Muscle layer of duodenum (tissue), 2 donors: Measurements from ENCODE around the gene GALNT15.

Experiments used
- H3K27ac ChIP-seq: one replicate; pipeline ENCODE4 v1.7.0; 2013; ENCODE audit warnings: mild to moderate bottlenecking, low read length
- H3K27me3 ChIP-seq: one replicate; pipeline ENCODE4 v1.7.0; 2013; ENCODE audit warnings: low read depth, mild to moderate bottlenecking, control low read depth, low read length
- H3K36me3 ChIP-seq, 2 donors: one replicate each; pipeline ENCODE4 v1.7.0; 2013; ENCODE audit warnings: low read length in 2 of 2, control low read depth in 1 of 2, mild to moderate bottlenecking in 1 of 2; ENCODE audit not compliant: insufficient read depth in 2 of 2, control insufficient read depth in 1 of 2
- H3K4me1 ChIP-seq, 2 donors: one replicate each; pipeline ENCODE4 v1.7.0; 2013; ENCODE audit warnings: low read length in 2 of 2, mild to moderate bottlenecking in 2 of 2, control low read depth in 1 of 2, moderate library complexity in 1 of 2; ENCODE audit not compliant: insufficient read depth in 2 of 2, control insufficient read depth in 1 of 2
- H3K4me3 ChIP-seq, 2 donors: one replicate each; pipeline ENCODE4 v1.7.0; 2013; ENCODE audit warnings: low read length in 2 of 2, low read depth in 1 of 2, mild to moderate bottlenecking in 1 of 2
- H3K9me3 ChIP-seq, 2 donors: one replicate each; pipeline ENCODE4 v1.7.0; 2013; ENCODE audit warnings: low read length in 2 of 2, control low read depth in 1 of 2, mild to moderate bottlenecking in 1 of 2; ENCODE audit not compliant: control insufficient read depth in 1 of 2
- donor health status: healthy.

The GALNT15 gene

GRCh38 chr3:16247282-16248061 is 73.0 kb downstream of the GALNT15 start:
- Histone ChIP-seq H3K27ac (no peak overlapping the region), H3K27me3 (no peaks in the 10 kb centered on the region), H3K4me3 (no peak overlapping the region), H3K9me3 (no peaks in the 10 kb centered on the region), H3K4me1 (no peaks in the 10 kb centered on the region), H3K36me3 (no peaks in the 10 kb centered on the region)

DNA sequence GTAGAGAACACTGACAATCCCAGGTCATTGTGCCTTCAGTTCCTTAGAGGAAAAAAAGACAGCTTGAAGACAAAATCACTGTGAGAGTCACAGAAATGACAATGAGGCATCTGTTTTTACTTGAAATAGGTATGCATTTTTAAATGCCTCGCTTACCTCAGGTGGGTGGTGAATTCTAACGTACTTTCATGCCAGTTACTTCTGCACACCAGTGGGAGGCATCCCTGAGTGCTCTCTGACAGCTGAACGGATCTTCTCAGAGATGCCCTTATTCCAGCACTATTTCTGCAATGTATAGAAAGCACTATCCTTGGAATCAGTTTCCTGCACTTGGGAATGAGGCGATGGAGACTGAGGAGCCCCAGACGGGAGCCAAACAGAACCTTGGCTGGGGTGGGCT is 74.1 kb downstream of the GALNT15 start:
- no peaks in the 10 kb centered on the region for H3K36me3 ChIP-seq
- H3K9me3 ChIP-seq = no peaks in the 10 kb centered on the region
- H3K4me1 ChIP-seq = no peaks in the 10 kb centered on the region
- H3K4me3 ChIP-seq = no peak overlapping the region
- no peaks in the 10 kb centered on the region for H3K27me3 ChIP-seq
- no peak overlapping the region for H3K27ac ChIP-seq

DNA sequence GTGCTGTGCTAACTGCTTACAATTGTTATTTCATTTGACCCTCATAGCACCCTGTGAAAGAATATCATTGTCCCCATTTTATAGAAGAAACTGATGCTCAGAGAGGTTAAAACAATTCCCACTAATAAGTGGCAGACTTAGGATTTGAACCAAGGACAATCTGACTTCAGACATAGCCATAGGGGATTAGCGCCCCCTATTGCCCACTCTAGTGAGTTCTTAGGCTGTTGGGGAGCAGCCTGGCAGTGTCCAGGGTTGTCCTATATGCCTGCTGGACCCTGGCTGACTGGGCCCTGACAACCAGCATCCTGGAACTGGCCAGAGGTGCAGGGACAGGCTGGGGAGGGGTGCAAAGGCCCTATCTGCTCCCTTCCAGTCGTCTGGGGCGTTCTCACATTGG is 74.9 kb downstream of the GALNT15 start:
- Histone ChIP-seq H3K4me3 (no peak overlapping the region), H3K36me3 (no peaks in the 10 kb centered on the region), H3K4me1 (no peaks in the 10 kb centered on the region), H3K27me3 (no peaks in the 10 kb centered on the region), H3K9me3 (no peaks in the 10 kb centered on the region), H3K27ac (no peak overlapping the region)

DNA sequence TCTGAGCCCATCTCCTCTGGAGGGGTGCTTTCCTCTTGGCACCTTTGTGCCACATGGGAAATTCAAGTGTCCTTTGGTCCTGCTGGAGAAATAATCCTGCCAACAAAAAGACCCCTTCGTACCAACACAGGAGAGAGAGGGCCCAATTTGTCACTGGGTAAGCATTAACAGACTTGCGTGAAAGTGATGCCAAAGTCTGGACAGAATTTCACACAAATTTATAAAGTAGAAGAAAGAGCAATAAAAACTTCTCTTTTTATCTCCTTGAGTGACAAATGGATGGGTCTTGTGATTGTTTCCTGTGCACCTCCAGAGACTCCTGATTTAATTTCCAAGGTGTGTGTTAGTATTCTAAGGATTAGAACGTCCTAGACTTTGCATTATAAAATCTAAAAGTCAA is 75.4 kb downstream of the GALNT15 start:
- H3K27ac ChIP-seq = no peak overlapping the region
- H3K4me3 ChIP-seq = no peak overlapping the region

DNA sequence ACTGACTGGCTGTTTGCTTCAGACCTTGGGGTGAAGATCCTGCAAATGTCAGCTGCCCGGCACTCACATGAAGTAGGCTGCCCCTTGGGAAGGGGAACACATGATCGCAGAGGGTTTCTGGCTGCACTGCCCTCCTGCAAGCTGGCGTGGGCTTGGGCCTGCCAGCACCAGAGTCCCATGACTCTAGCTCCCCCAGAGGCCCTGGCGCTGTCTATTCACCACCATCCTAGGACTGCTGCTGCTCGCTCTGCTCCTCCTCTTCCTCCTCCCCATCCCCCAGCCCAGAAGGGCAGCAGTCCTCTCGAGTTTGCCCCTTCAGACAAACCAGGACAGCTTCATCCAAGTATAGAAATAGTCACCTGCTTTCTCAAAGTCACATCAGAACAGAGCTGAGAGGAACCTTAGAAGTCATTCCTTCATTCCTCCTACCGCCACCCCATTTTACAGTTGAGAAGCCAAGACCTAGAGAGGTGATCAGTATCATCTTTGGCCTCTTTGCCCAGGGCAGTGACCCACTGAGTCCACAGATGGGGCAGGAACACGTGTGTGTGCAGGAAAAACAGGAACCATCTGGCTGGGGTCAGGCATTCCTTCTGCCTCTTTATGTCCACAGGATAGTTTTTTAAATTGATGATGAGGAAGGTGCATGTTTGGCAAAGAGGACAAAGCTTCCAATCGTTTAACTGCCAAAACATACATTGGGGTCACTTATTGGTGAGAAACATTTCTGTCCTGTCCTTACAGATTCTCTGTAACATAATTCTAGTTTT is 77.0 kb downstream of the GALNT15 start:
- Histone ChIP-seq H3K4me1 (no peaks in the 10 kb centered on the region), H3K9me3 (no peaks in the 10 kb centered on the region), H3K27ac (no peak overlapping the region), H3K36me3 (peaks cover 0 to 2% of the 10 kb centered on the region in 2 donors), H3K27me3 (no peaks in the 10 kb centered on the region), H3K4me3 (no peak overlapping the region)

More for the DNA sequence above, 75.4 kb downstream of the GALNT15 start:
- no peaks in the 10 kb centered on the region for H3K9me3 ChIP-seq
- H3K4me1 ChIP-seq = no peaks in the 10 kb centered on the region
- no peaks in the 10 kb centered on the region for H3K27me3 ChIP-seq
- no peaks in the 10 kb centered on the region for H3K36me3 ChIP-seq

- no peak overlapping the region for H3K27ac ChIP-seq
- no peaks in the 10 kb centered on the region for H3K27me3 ChIP-seq
- no peaks in the 10 kb centered on the region for H3K4me1 ChIP-seq
- H3K4me3 ChIP-seq = no peak overlapping the region
- no peaks in the 10 kb centered on the region for H3K9me3 ChIP-seq
- H3K36me3 ChIP-seq = peaks cover 0 to 4% of the 10 kb centered on the region in 2 donors
Observed at GRCh38 chr3:16252243-16252978, 77.9 kb downstream of the GALNT15 start.

DNA sequence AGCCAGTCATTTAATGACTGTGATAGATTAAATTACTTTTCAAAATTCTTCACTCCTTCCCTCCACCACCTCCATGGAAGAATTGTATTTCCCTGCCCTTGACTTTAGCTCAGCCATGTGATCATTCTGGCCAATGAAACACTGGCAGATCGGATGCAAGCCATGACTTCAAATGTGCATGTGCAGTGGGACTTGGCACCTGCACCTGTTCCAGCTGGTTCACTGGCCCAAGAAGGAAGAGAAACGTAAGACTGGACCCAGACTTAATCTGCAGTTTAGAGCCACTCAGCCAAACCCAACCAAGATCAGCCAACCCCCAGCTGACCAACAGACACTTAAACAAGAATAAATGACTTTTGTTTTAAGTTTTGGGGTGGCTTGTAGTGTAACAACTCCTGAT is 78.5 kb downstream of the GALNT15 start:
- H3K4me1 ChIP-seq = no peaks in the 10 kb centered on the region
- no peaks in the 10 kb centered on the region for H3K9me3 ChIP-seq
- no peak overlapping the region for H3K4me3 ChIP-seq
- H3K27ac ChIP-seq = no peak overlapping the region
- peaks cover 0 to 4% of the 10 kb centered on the region in 2 donors for H3K36me3 ChIP-seq
- H3K27me3 ChIP-seq = no peaks in the 10 kb centered on the region

GRCh38 chr3:16253601-16254000 is 79.1 kb downstream of the GALNT15 start:
- H3K27ac ChIP-seq = no peak overlapping the region
- peaks cover under 1 to 7% of the 10 kb centered on the region in 2 donors for H3K36me3 ChIP-seq
- no peaks in the 10 kb centered on the region for H3K27me3 ChIP-seq
- H3K4me1 ChIP-seq = no peaks in the 10 kb centered on the region
- H3K9me3 ChIP-seq = no peaks in the 10 kb centered on the region
- no peak overlapping the region for H3K4me3 ChIP-seq

DNA sequence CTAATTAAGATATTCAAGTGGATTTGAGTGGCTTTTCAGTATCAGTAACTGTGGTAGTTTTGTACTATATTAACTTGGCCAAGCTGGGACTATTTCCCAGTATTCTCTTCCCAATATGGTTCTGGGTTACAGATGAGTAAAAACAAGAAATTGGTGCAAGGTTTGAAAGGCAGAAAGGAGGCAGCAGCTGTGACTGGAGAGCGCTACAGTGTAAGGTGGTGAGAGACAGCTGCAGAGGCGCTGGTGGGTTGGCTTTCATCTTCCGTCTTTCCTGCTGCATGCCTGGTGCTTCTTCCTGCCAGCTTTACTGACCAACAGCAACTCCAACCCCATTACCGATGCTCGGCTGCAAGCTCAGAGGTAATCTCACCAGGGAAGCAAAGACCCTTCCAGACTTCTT is 80.4 kb downstream of the GALNT15 start:
- Histone ChIP-seq H3K4me3 (no peak overlapping the region), H3K4me1 (no peaks in the 10 kb centered on the region), H3K27me3 (no peaks in the 10 kb centered on the region), H3K9me3 (no peaks in the 10 kb centered on the region), H3K27ac (no peak overlapping the region), H3K36me3 (peaks cover 10 to 20% of the 10 kb centered on the region in 2 donors)

- Histone ChIP-seq H3K4me1 (no peaks in the 10 kb centered on the region), H3K27me3 (no peaks in the 10 kb centered on the region), H3K9me3 (no peaks in the 10 kb centered on the region), H3K27ac (no peak overlapping the region), H3K4me3 (no peak overlapping the region), H3K36me3 (peaks cover 14 to 24% of the 10 kb centered on the region in 2 donors)
Observed at GRCh38 chr3:16255326-16255725, 80.8 kb downstream of the GALNT15 start.

GRCh38 chr3:16255726-16256125 is 81.2 kb downstream of the GALNT15 start:
- Histone ChIP-seq H3K4me3 (no peak overlapping the region), H3K27ac (no peak overlapping the region)

More at GRCh38 chr3:16255726-16256125, 81.2 kb downstream of the GALNT15 start:
- H3K9me3 ChIP-seq = no peaks in the 10 kb centered on the region
- no peaks in the 10 kb centered on the region for H3K4me1 ChIP-seq
- H3K36me3 ChIP-seq = peaks cover 18 to 28% of the 10 kb centered on the region in 2 donors
- H3K27me3 ChIP-seq = no peaks in the 10 kb centered on the region
